ENCODE measurements around the gene USPL1.
"Not testable (repeated sequence)": the region's sequence is repeated elsewhere in the genome, so short reads cannot be mapped to it uniquely, and the experiment has no call there.

USPL1 gene

DNA sequence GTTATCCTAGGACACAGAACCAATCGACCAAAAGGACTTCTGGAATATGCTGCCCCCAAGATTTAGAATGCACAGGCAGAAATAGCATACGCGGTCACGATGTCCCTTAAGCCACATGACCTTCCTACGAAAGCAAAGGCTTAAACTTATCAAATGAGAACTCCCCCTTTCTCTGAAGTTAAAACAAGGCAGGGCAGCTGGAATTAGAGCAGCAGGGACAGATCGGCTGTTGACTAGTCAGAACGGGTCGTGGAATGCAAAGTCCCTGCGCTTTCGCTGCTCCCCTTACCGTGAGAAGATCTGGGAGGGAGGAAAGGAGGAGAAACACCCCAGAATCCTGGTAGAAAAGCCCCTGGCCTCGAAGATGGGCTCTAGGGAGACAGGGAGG is 799 bp upstream of the USPL1 start:
- no peak for DNase-seq

- DNase-seq = no peak
Observed at GRCh38 chr13:30618186-30618929, 638 bp downstream of the USPL1 start.

- DNase-seq = no peak
Observed at GRCh38 chr13:30618930-30619279, 1.2 kb downstream of the USPL1 start.

DNA sequence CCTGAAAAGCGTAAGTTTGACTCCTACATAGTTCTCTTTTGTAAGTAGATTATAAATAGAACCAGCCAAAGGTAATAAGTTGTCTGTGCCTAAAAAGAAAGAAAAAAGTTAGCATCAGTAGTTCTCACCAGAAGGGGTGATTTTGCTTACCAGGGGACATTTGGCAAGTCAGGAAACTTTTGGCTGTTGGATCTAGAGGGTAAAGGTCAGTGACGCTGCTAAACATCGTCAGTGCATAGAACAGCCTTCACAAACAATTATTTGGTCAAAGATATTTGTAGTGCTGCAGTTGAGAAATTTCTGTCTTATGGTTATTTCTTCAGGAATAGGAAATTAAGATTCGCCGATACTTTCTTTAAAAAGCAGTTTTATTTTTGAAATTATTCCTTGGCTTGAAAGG is 2.0 kb downstream of the USPL1 start:
- DNase-seq = no peak

DNA sequence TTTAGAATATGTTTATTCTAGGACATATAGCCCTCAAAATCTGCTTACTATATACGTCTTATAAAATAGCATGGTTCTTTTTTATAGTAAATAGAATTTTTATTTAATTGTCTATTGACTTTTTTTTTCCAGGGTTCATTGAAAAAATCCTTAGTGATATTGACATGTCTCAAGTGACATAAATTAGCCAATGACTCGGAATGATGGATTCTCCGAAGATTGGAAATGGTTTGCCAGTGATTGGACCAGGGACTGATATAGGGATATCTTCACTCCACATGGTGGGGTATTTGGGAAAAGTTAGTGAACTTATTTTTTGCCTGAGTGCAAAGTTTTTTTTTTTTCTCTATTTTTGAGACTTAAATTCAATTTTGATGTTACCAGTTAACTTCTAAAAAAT is 3.2 kb downstream of the USPL1 start:
- DNase-seq = no peak

- no peak for DNase-seq
Observed at GRCh38 chr13:30622551-30622950, 4.8 kb downstream of the USPL1 start.

DNA sequence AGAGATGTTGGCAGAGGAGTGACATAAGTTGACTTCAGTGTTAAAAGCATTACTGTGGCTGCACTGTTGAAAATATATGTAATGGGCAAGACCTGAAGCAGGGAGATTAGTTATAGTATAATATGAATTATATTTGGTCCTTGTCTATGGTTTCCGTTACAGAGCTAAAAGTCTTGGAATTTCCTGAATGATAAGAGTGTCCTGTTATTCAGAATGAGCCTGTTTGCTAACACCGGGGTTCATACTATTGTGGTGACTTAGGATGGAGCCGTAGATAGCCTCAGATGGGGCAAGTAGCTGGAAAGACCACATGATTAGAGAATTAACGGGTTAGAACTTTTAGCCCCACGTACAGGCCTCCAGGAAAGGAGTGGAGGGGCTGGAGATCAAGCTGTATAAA is 5.7 kb downstream of the USPL1 start:
- DNase-seq = no peak

- no peak for DNase-seq
Observed at GRCh38 chr13:30624630-30625029, 6.9 kb downstream of the USPL1 start.

GRCh38 chr13:30629527-30629926 is 11.8 kb downstream of the USPL1 start:
- no peak for DNase-seq

GRCh38 chr13:30633861-30634260 is 16.1 kb downstream of the USPL1 start:
- no peak for DNase-seq

DNA sequence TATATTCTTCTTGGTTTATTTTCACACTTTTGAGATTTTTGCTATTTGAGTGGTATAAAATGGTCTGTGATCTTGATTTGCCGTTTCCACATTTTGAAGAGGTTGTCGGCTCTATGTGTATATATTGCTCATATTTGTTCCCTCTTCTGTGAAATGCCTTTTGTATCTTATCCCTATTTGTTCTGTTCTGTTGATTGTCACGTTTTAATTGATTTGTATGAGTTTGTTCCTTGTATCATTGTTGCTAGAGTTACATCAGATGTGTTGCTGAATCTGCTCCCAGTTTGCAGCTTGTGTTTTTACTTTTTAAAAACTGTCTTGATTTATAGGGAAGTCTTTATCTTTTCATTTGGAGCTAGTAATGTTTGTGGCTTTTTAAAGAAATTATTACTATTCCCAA is 17.1 kb downstream of the USPL1 start:
- no peak for DNase-seq

DNA sequence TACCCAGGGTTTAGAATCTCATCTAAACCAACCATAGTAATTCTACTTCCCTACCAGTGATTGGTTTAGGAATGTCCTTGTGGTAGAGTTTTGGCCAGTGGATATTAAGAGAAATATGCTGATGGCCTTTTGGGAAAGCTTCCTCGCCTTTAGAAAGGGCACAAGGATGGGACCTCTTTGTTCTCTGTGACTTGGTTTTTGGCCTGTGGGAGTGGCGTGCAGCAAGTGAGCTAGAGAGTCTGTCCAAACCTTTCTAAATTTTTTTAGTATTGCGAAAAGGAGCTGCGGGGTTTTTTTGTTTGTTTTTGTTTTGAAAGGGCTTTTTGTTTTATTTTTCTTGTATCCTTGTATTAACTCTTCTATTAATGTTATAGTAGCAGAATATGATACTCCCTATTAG is 20.6 kb downstream of the USPL1 start:
- no peak for DNase-seq

DNA sequence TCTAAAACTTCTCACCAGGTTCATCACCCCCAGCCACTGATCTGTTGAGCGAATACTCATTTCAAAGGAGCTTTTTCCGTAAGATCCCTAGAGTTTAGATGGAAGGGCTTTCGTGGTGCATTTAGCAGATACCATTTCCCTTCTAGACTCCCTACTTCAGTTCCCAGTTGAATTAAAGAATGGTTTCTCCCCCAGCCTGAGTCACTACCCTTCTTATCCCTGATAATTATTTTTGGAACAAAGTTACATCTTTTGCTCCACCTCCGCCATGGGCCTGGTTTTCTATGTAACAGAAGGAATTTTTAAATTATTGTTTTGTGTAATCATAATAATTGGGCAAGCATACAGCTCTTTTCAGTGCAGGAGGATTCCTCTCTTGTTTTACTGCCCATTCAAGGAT is 22.0 kb downstream of the USPL1 start:
- DNase-seq = no peak

DNA sequence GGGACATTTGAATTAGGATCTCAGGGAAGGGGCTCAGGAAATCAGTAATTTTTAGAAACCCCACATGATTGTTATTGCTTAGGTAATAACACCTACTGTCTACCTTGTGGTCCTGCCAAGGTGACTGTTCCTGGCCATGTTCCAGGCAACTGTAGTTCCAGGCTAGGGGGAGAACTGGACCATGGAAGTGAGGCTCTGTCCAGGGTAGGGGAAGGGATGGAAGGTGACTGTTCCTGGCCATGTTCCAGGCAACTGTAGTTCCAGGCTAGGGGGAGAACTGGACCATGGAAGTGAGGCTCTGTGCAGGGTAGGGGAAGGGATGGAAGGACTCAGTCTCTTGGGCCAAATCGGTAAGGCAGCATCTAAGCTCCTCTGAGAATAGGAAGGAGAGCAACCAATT is 23.5 kb downstream of the USPL1 start:
- DNase-seq = not testable (repeated sequence)

DNA sequence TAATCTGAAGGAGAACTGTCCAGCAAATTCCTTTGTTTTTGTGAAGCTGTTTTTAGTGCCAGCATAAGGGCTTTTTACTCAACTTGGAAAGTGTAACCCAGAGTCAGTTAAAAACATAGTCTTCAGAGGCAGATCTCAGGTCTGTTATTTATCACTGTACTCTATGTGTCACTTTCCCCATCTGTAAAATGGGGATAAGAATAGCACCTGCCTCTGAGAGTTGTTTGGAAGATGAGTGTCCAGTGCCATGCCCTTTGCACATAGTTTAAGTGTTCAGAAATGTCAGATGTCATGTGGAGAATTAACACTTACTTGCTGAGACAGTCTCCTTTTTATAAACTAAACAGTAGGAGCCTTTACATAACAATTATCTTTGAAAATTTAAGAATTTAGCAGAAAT is 27.9 kb downstream of the USPL1 start:
- DNase-seq = no peak

DNA sequence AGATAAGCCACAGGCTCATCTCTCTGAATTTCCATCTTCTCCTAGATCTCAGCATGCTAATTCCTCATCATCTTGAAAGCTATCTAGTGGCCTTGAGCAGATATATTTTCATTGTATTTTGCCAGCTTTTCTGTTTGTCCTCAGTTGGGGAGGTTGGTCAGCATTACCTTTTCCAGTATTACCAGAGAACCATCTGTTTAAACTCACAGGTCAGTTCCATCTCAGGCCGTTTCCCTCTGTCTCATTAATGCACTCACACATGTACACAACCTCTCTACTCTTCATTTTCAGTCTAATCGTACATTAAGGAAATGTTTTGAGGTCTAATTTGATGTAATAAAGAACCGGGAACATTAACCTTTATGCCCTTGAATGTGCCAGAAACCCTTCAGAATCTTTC is 29.7 kb downstream of the USPL1 start:
- no peak for DNase-seq

DNA sequence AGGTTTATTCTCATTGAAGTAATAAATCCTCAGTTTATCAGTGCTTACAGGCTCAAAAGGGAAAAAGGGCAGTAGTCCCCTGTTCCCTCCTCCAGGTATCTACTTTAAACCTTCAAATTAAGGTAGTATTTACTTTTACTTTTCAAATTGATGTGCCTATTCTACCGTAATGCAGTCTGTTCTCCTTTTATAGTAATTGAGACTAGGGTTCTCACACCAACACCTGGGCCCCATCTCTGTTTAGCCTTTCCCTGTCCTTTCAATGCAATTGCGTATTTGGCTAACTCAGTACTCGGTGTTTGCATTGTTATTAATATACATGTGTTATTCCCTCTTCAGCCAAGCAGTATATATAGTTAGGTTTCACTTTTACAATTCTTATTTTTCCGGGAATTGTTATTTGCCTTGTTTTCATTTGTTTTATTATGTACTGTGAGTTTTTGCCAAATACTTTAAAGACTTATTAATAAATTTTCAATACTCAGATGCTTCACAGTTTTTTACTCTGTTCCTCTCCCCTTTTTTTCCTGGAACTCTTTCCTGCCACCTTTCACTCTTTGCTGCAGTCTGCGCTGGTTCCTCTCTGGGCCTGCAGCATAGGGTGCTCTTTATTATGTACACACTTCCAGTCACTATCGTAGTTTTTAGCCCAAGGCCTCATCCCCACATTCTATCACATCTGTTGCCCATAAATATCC is 30.3 kb downstream of the USPL1 start:
- no peak for DNase-seq

- no peak for DNase-seq
Observed at GRCh38 chr13:30648522-30649012, 30.8 kb downstream of the USPL1 start.

- DNase-seq = not testable (repeated sequence)
Observed at GRCh38 chr13:30651648-30652047, 33.9 kb downstream of the USPL1 start.

DNA sequence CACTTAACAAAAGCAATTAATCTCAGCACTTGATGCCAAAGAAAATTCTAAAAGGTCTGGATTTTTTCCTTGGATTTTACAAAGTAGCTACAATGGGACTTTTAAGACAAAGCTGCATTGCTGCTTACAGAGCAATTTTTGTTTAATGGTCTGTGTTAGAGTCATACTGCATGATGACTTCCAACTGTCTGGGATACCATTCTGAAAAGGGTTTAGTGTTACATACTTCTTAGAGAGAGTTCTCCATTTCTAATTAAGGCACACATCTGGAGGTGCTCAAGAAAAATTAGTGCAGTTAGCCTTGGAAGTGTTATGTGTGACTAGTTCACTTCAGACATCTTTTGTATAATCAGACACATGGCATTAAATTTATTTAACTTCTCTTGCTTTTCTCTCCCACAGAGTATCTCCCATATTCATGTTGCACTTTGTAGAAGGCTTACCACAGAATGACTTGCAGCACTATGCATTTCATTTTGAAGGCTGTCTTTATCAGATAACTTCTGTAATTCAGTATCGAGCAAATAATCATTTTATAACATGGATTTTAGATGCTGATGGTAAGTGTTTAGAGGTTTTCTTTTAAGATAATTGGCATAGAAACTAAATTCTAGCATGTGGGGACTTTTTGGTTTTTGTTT is 35.1 kb downstream of the USPL1 start:
- DNase-seq = no peak

GRCh38 chr13:30654430-30654829 is 36.7 kb downstream of the USPL1 start:
- DNase-seq = no peak

DNA sequence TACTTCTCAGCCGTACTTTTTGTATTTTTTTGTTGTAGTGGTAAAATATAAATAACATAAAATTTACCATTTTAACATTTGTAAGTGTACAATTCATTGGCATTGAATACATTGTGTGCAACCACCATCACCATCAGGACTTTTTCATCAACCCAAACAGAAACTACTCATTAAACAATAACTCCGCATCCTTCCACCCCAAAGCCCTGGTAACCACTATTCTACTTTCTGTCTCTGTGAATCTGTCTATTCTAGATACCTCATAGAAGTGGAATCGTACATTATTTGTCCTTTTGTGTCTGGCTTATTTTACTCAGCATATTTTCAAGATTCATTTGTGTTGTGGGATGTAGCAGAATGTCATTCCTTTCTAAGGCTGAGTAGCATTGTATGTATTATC is 38.5 kb downstream of the USPL1 start:
- no peak for DNase-seq

DNA sequence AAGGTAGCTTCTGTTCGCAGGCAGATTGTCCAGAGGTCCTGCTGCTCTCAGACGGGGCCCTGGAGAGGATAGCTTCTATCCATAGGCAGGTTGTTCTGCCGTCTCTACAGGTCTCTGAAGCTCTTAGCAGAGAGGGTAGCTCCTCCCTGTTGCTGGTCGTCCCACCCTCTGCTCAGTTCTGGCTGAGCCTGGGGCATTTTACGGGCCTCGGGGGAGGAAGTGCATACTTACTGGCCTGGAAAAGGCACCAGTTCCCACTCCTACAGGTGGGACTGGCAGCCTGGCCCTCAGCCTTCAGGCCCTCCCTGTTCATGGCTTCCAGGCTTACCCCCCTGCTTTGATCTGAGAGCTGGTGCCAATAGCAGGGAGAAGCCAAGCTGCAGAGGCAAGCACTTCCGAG is 42.3 kb downstream of the USPL1 start:
- no peak for DNase-seq

- DNase-seq = no peak
Observed at GRCh38 chr13:30660796-30661195, 43.1 kb downstream of the USPL1 start.

Measured in right forelimb (tissue), 1 donor.